ENCODE measurements around the gene CMC1.

CMC1 gene

GRCh38 chr3:28299705-28300104, 58.3 kb downstream of the CMC1 start:
- H3K27me3 ChIP-seq (ENCODE audit: low read depth, low read length): no peaks in the 10 kb centered on the region
- no peak overlapping the region for H3K9ac ChIP-seq (ENCODE audit: low read length)
- H3K4me1 ChIP-seq (ENCODE audit: low read length): no peaks in the 10 kb centered on the region
- H3K4me2 ChIP-seq (ENCODE audit: low read length): no peak overlapping the region
- H4K20me1 ChIP-seq (ENCODE audit: insufficient read depth, low read length): 0 out of 2 replicates have a peak, but pooled peaks cover 3% of the 10 kb centered on the region
- H3K4me3 ChIP-seq (ENCODE audit: low read length): no peak overlapping the region
- H2AFZ ChIP-seq (ENCODE audit: low read depth, low read length): no peak overlapping the region
- H3K9me3 ChIP-seq (ENCODE audit: insufficient read depth, low read length): no peaks in the 10 kb centered on the region
- TF ChIP-seq EZH2phosphoT487 (IDR thresholded peaks at IDR 0.05; ENCODE audit: low read depth) (no peak), CTCF (IDR thresholded peaks at IDR 0.05; ENCODE audit: low read depth, low read length) (no peak)
- H3K36me3 ChIP-seq (replicated peaks; ENCODE audit: low read depth, low read length): no peaks in the 10 kb centered on the region
- no peaks in the 10 kb centered on the region for H3K79me2 ChIP-seq (ENCODE audit: low read length)
- no peak overlapping the region for H3K27ac ChIP-seq (ENCODE audit: low read length)

GRCh38 chr3:28300345-28300962, 59.0 kb downstream of the CMC1 start:
- Histone ChIP-seq H3K4me1 (ENCODE audit: low read length) (no peaks in the 10 kb centered on the region), H3K9me3 (ENCODE audit: insufficient read depth, low read length) (no peaks in the 10 kb centered on the region), H3K9ac (ENCODE audit: low read length) (no peak overlapping the region), H4K20me1 (ENCODE audit: insufficient read depth, low read length) (0 out of 2 replicates have a peak, but pooled peaks cover 3% of the 10 kb centered on the region), H3K27ac (ENCODE audit: low read length) (no peak overlapping the region), H3K36me3 (replicated peaks; ENCODE audit: low read depth, low read length) (no peaks in the 10 kb centered on the region), H3K4me3 (ENCODE audit: low read length) (no peak overlapping the region), H3K4me2 (ENCODE audit: low read length) (no peak overlapping the region), H3K79me2 (ENCODE audit: low read length) (no peaks in the 10 kb centered on the region), H3K27me3 (ENCODE audit: low read depth, low read length) (no peaks in the 10 kb centered on the region), H2AFZ (ENCODE audit: low read depth, low read length) (no peak overlapping the region)
- TF ChIP-seq CTCF (IDR thresholded peaks at IDR 0.05; ENCODE audit: low read depth, low read length) (no peak), EZH2phosphoT487 (IDR thresholded peaks at IDR 0.05; ENCODE audit: low read depth) (no peak)

- Histone ChIP-seq H3K9ac (ENCODE audit: low read length) (no peak overlapping the region), H3K4me1 (ENCODE audit: low read length) (no peaks in the 10 kb centered on the region), H4K20me1 (ENCODE audit: insufficient read depth, low read length) (0 out of 2 replicates have a peak, but pooled peaks cover 3% of the 10 kb centered on the region), H3K27me3 (ENCODE audit: low read depth, low read length) (no peaks in the 10 kb centered on the region), H3K27ac (ENCODE audit: low read length) (no peak overlapping the region), H2AFZ (ENCODE audit: low read depth, low read length) (no peak overlapping the region), H3K9me3 (ENCODE audit: insufficient read depth, low read length) (no peaks in the 10 kb centered on the region), H3K79me2 (ENCODE audit: low read length) (no peaks in the 10 kb centered on the region), H3K4me3 (ENCODE audit: low read length) (no peak overlapping the region), H3K4me2 (ENCODE audit: low read length) (no peak overlapping the region), H3K36me3 (replicated peaks; ENCODE audit: low read depth, low read length) (no peaks in the 10 kb centered on the region)
- no peak for TF ChIP-seq CTCF (IDR thresholded peaks at IDR 0.05; ENCODE audit: low read depth, low read length)
- no peak for TF ChIP-seq EZH2phosphoT487 (IDR thresholded peaks at IDR 0.05; ENCODE audit: low read depth)
Observed at GRCh38 chr3:28301688-28302087, 60.3 kb downstream of the CMC1 start.

GRCh38 chr3:28308196-28308595, 66.8 kb downstream of the CMC1 start:
- Histone ChIP-seq H3K27ac (ENCODE audit: low read length) (no peak overlapping the region), H3K9me3 (ENCODE audit: insufficient read depth, low read length) (no peaks in the 10 kb centered on the region), H3K79me2 (ENCODE audit: low read length) (no peaks in the 10 kb centered on the region), H3K4me2 (ENCODE audit: low read length) (no peak overlapping the region), H3K36me3 (replicated peaks; ENCODE audit: low read depth, low read length) (no peaks in the 10 kb centered on the region), H3K4me1 (ENCODE audit: low read length) (no peaks in the 10 kb centered on the region), H3K4me3 (ENCODE audit: low read length) (no peak overlapping the region), H2AFZ (ENCODE audit: low read depth, low read length) (no peak overlapping the region), H3K9ac (ENCODE audit: low read length) (no peak overlapping the region), H3K27me3 (ENCODE audit: low read depth, low read length) (no peaks in the 10 kb centered on the region), H4K20me1 (ENCODE audit: insufficient read depth, low read length) (0 out of 2 replicates have a peak, but pooled peaks cover 3% of the 10 kb centered on the region)
- TF ChIP-seq EZH2phosphoT487 (IDR thresholded peaks at IDR 0.05; ENCODE audit: low read depth) (no peak), CTCF (IDR thresholded peaks at IDR 0.05; ENCODE audit: low read depth, low read length) (no peak)

All from OCI-LY3 (cell line).